WTC11 (cell line): ENCODE measurements around the gene CACTIN. TPM values are rescaled to one million over a fixed set of nuclear protein-coding genes. Genes with fewer than 3 reads are reported as not detected.
A peak's percentile ranks its signal among the peaks of the same experiment; 100 is the strongest.

Experiments used
- ATAC-seq: fragments of 200-7000 bp; cut with Tn5 transposase; 2 replicates; pipeline ENCODE4 v1.10.0; 2021; ENCODE audit warnings: mild to moderate bottlenecking, moderate library complexity
- CTCF ChIA-PET: fragments of 300-600 bp; sonication (Branson Sonifier 250); formaldehyde crosslinking; loops from one replicate; lab custom pipeline; 2021; ENCODE audit warnings: antibody characterized with exemption; lab: Charles Lee
- POLR2A ChIA-PET: fragments of 350-600 bp; sonication (Branson Sonifier 250); formaldehyde crosslinking; loops from one replicate; lab custom pipeline; 2021; ENCODE audit warnings: antibody characterized with exemption; lab: Charles Lee
- DNase-seq: peaks from one replicate; pipeline ENCODE4 v3.0.0; 2021; ENCODE audit warnings: low spot score
- H3K27ac Mint-ChIP-seq: 2 replicates; pipeline ENCODE4 v1.8.0; 2021; ENCODE audit warnings: mixed read lengths
- H3K27me3 Mint-ChIP-seq: 2 replicates; pipeline ENCODE4 v1.8.0; 2021; ENCODE audit warnings: low read depth, mild to moderate bottlenecking, moderate library complexity, mixed read lengths
- H3K36me3 Mint-ChIP-seq: 2 replicates; pipeline ENCODE4 v1.8.0; 2021; ENCODE audit warnings: mixed read lengths
- H3K4me1 Mint-ChIP-seq: 2 replicates; pipeline ENCODE4 v1.8.0; 2022; ENCODE audit warnings: mixed read lengths
- H3K4me3 Mint-ChIP-seq: 2 replicates; pipeline ENCODE4 v1.8.0; 2021; ENCODE audit warnings: mild to moderate bottlenecking, moderate library complexity, mixed read lengths
- H3K9me3 Mint-ChIP-seq: 2 replicates; pipeline ENCODE4 v1.8.0; 2021; ENCODE audit warnings: mixed read lengths
- CREB1 ChIP-seq: sonication (generic); formaldehyde crosslinking; IDR thresholded peaks from 2 replicates; pipeline ENCODE4 v1.8.0; 2023; ENCODE audit warnings: mild to moderate bottlenecking, missing genetic modification reagents
- CREM ChIP-seq: sonication (generic); formaldehyde crosslinking; IDR thresholded peaks from 2 replicates; pipeline ENCODE4 v1.8.1; 2022; ENCODE audit warnings: mild to moderate bottlenecking, missing genetic modification reagents, moderate library complexity
- ETV6 ChIP-seq: sonication (generic); formaldehyde crosslinking; IDR thresholded peaks from 2 replicates; pipeline ENCODE4 v1.8.1; 2022; ENCODE audit warnings: mild to moderate bottlenecking, missing genetic modification reagents
- FOXK1 ChIP-seq: sonication (generic); formaldehyde crosslinking; IDR thresholded peaks from 2 replicates; pipeline ENCODE4 v1.8.0; 2022; ENCODE audit warnings: mild to moderate bottlenecking, moderate library complexity, missing genetic modification reagents
- GRHL2 ChIP-seq: fragments of 250-450 bp; sonication (Bioruptor Pico); IDR thresholded peaks from 2 replicates; pipeline ENCODE4 v1.8.0; 2022; ENCODE audit warnings: mild to moderate bottlenecking, moderate library complexity; ENCODE audit not compliant: insufficient replicate concordance, severe bottlenecking
- NR2C2 ChIP-seq: sonication (generic); formaldehyde crosslinking; IDR thresholded peaks from 2 replicates; pipeline ENCODE4 v1.8.0; 2022; ENCODE audit warnings: mild to moderate bottlenecking, missing genetic modification reagents
- PRRX2 ChIP-seq: fragments of 250-450 bp; sonication (Bioruptor Pico); IDR thresholded peaks from 2 replicates; pipeline ENCODE4 v1.8.0; 2021; ENCODE audit warnings: mild to moderate bottlenecking
- TEAD1 ChIP-seq: sonication (generic); formaldehyde crosslinking; IDR thresholded peaks from 2 replicates; pipeline ENCODE4 v1.8.0; 2022; ENCODE audit warnings: mild to moderate bottlenecking, missing genetic modification reagents
- ZNF138 ChIP-seq: sonication (generic); formaldehyde crosslinking; conservative IDR thresholded peaks from 2 replicates; pipeline ENCODE4 v1.8.1; 2022; ENCODE audit warnings: mild to moderate bottlenecking, moderate library complexity, missing genetic modification reagents
- total RNA-seq: library from RNA; stranded (reverse); gene quantifications from 3 replicates; pipeline ENCODE4 v1.2.3, GENCODE V29; 2021
- TF ChIP-seq, protein P1 (sequence below): fragments of 250-450 bp; sonication (Bioruptor Pico); IDR thresholded peaks from 2 replicates; pipeline ENCODE4 v1.9.0; 2021; ENCODE audit warnings: moderate library complexity, mild to moderate bottlenecking, inconsistent platforms, borderline replicate concordance
- TF ChIP-seq, protein P2 (sequence below): sonication (generic); formaldehyde crosslinking; conservative IDR thresholded peaks from 2 replicates; pipeline ENCODE4 v1.8.1; 2023; ENCODE audit warnings: mild to moderate bottlenecking, low read depth, missing genetic modification reagents, moderate library complexity
- TF ChIP-seq, protein P3 (sequence below): sonication (generic); formaldehyde crosslinking; IDR thresholded peaks from 2 replicates; pipeline ENCODE4 v1.8.1; 2022; ENCODE audit warnings: low read depth, missing genetic modification reagents, borderline replicate concordance
- TF ChIP-seq, protein P4 (sequence below): sonication (generic); formaldehyde crosslinking; IDR thresholded peaks from 2 replicates; pipeline ENCODE4 v1.8.1; 2023; ENCODE audit warnings: mild to moderate bottlenecking, missing genetic modification reagents
- TF ChIP-seq, protein P5 (sequence below): fragments of 250-450 bp; sonication (Bioruptor Pico); IDR thresholded peaks from 2 replicates; pipeline ENCODE4 v2.1.2; 2022; ENCODE audit warnings: mild to moderate bottlenecking, moderate library complexity
- TF ChIP-seq, protein P6 (sequence below): sonication (generic); formaldehyde crosslinking; IDR thresholded peaks from 2 replicates; pipeline ENCODE4 v1.8.1; 2023; ENCODE audit warnings: mild to moderate bottlenecking, missing genetic modification reagents, moderate library complexity
- TF ChIP-seq, protein P7 (sequence below): sonication (generic); formaldehyde crosslinking; IDR thresholded peaks from 2 replicates; pipeline ENCODE4 v1.8.1; 2023; ENCODE audit warnings: mild to moderate bottlenecking, missing genetic modification reagents, borderline replicate concordance
- TF ChIP-seq, protein P8 (sequence below): sonication (generic); formaldehyde crosslinking; IDR thresholded peaks from 2 replicates; pipeline ENCODE4 v1.8.0; 2023; ENCODE audit warnings: mild to moderate bottlenecking, missing genetic modification reagents

CACTIN gene
- total RNA-seq, 1 experiment from 2014 or later = 42.2 TPM

DNA sequence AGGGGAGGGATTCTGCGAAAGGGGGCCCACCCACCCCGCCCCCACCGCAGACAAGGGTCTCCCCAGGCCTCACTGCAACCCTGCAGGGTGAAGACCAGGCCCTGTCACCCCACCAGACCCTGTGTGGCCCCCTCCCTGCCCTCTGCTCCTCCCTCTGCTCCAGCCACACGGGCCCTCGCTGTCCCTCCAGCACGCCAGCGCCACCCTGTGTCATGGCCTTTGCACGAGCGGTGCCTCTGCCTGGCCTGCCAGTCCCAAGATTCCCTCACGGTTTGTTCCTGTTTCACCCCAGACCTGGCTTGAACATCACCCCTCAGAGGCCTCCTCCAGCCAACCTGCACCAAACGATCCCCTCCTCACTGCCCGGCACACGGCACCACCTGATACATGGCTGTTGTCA, 46.4 kb upstream of the CACTIN start:
- ATAC-seq (peak; percentile 42; the same call in 1 of the 2 replicates), DNase-seq (peak; percentile 45)
- peaks cover 5% of the 10 kb centered on the region; the same call in 1 of the 2 replicates for H3K4me1 Mint-ChIP-seq
- H3K9me3 Mint-ChIP-seq = no peaks in the 10 kb centered on the region
- H3K4me3 Mint-ChIP-seq = no peak overlapping the region
- H3K36me3 Mint-ChIP-seq = no peaks in the 10 kb centered on the region
- H3K27me3 Mint-ChIP-seq = no peaks in the 10 kb centered on the region
- CTCF ChIA-PET = interaction anchor here (0.6 to 2.8 kb wide), 5 partner anchors 19 to 680 kb away, joined by 3 to 14 read pairs (median 4); partner anchors contain the start of gene PIP5K1C
- H3K27ac Mint-ChIP-seq = peak overlapping the region; percentile 65; the same call in 1 of the 2 replicates
- POLR2A ChIA-PET = no interaction called here
- no peak for TF ChIP-seq ETV6 (CRISPR knock-in tag)
- TF ChIP-seq, protein P1, sequence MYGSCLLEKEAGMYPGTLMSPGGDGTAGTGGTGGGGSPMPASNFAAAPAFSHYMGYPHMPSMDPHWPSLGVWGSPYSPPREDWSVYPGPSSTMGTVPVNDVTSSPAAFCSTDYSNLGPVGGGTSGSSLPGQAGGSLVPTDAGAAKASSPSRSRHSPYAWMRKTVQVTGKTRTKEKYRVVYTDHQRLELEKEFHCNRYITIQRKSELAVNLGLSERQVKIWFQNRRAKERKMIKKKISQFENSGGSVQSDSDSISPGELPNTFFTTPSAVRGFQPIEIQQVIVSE (CRISPR knock-in tag) = no peak
- no peak for TF ChIP-seq ZNF138
- TF ChIP-seq, protein P2, sequence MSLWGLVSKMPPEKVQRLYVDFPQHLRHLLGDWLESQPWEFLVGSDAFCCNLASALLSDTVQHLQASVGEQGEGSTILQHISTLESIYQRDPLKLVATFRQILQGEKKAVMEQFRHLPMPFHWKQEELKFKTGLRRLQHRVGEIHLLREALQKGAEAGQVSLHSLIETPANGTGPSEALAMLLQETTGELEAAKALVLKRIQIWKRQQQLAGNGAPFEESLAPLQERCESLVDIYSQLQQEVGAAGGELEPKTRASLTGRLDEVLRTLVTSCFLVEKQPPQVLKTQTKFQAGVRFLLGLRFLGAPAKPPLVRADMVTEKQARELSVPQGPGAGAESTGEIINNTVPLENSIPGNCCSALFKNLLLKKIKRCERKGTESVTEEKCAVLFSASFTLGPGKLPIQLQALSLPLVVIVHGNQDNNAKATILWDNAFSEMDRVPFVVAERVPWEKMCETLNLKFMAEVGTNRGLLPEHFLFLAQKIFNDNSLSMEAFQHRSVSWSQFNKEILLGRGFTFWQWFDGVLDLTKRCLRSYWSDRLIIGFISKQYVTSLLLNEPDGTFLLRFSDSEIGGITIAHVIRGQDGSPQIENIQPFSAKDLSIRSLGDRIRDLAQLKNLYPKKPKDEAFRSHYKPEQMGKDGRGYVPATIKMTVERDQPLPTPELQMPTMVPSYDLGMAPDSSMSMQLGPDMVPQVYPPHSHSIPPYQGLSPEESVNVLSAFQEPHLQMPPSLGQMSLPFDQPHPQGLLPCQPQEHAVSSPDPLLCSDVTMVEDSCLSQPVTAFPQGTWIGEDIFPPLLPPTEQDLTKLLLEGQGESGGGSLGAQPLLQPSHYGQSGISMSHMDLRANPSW (CRISPR knock-in tag) = no peak
- TF ChIP-seq GRHL2 (CRISPR knock-in tag) = no peak
- TF ChIP-seq, protein P3, sequence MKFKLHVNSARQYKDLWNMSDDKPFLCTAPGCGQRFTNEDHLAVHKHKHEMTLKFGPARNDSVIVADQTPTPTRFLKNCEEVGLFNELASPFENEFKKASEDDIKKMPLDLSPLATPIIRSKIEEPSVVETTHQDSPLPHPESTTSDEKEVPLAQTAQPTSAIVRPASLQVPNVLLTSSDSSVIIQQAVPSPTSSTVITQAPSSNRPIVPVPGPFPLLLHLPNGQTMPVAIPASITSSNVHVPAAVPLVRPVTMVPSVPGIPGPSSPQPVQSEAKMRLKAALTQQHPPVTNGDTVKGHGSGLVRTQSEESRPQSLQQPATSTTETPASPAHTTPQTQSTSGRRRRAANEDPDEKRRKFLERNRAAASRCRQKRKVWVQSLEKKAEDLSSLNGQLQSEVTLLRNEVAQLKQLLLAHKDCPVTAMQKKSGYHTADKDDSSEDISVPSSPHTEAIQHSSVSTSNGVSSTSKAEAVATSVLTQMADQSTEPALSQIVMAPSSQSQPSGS (CRISPR knock-in tag) = no peak
- TF ChIP-seq, protein P4, sequence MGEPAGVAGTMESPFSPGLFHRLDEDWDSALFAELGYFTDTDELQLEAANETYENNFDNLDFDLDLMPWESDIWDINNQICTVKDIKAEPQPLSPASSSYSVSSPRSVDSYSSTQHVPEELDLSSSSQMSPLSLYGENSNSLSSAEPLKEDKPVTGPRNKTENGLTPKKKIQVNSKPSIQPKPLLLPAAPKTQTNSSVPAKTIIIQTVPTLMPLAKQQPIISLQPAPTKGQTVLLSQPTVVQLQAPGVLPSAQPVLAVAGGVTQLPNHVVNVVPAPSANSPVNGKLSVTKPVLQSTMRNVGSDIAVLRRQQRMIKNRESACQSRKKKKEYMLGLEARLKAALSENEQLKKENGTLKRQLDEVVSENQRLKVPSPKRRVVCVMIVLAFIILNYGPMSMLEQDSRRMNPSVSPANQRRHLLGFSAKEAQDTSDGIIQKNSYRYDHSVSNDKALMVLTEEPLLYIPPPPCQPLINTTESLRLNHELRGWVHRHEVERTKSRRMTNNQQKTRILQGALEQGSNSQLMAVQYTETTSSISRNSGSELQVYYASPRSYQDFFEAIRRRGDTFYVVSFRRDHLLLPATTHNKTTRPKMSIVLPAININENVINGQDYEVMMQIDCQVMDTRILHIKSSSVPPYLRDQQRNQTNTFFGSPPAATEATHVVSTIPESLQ (CRISPR knock-in tag) = no peak
- no peak for TF ChIP-seq FOXK1 (CRISPR knock-in tag)
- TF ChIP-seq, protein P5, sequence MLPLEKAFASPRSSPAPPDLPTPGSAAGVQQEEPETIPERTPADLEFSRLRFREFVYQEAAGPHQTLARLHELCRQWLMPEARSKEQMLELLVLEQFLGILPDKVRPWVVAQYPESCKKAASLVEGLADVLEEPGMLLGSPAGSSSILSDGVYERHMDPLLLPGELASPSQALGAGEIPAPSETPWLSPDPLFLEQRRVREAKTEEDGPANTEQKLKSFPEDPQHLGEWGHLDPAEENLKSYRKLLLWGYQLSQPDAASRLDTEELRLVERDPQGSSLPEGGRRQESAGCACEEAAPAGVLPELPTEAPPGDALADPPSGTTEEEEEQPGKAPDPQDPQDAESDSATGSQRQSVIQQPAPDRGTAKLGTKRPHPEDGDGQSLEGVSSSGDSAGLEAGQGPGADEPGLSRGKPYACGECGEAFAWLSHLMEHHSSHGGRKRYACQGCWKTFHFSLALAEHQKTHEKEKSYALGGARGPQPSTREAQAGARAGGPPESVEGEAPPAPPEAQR (CRISPR knock-in tag) = no peak
- TF ChIP-seq CREM (CRISPR knock-in tag) = no peak
- TF ChIP-seq CREB1 (CRISPR knock-in tag) = no peak
- TF ChIP-seq PRRX2 (CRISPR knock-in tag) = no peak
- TF ChIP-seq, protein P6, sequence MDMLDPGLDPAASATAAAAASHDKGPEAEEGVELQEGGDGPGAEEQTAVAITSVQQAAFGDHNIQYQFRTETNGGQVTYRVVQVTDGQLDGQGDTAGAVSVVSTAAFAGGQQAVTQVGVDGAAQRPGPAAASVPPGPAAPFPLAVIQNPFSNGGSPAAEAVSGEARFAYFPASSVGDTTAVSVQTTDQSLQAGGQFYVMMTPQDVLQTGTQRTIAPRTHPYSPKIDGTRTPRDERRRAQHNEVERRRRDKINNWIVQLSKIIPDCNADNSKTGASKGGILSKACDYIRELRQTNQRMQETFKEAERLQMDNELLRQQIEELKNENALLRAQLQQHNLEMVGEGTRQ (CRISPR knock-in tag) = no peak
- TF ChIP-seq, protein P7, sequence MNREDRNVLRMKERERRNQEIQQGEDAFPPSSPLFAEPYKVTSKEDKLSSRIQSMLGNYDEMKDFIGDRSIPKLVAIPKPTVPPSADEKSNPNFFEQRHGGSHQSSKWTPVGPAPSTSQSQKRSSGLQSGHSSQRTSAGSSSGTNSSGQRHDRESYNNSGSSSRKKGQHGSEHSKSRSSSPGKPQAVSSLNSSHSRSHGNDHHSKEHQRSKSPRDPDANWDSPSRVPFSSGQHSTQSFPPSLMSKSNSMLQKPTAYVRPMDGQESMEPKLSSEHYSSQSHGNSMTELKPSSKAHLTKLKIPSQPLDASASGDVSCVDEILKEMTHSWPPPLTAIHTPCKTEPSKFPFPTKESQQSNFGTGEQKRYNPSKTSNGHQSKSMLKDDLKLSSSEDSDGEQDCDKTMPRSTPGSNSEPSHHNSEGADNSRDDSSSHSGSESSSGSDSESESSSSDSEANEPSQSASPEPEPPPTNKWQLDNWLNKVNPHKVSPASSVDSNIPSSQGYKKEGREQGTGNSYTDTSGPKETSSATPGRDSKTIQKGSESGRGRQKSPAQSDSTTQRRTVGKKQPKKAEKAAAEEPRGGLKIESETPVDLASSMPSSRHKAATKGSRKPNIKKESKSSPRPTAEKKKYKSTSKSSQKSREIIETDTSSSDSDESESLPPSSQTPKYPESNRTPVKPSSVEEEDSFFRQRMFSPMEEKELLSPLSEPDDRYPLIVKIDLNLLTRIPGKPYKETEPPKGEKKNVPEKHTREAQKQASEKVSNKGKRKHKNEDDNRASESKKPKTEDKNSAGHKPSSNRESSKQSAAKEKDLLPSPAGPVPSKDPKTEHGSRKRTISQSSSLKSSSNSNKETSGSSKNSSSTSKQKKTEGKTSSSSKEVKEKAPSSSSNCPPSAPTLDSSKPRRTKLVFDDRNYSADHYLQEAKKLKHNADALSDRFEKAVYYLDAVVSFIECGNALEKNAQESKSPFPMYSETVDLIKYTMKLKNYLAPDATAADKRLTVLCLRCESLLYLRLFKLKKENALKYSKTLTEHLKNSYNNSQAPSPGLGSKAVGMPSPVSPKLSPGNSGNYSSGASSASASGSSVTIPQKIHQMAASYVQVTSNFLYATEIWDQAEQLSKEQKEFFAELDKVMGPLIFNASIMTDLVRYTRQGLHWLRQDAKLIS (CRISPR knock-in tag) = no peak
- no peak for TF ChIP-seq NR2C2 (CRISPR knock-in tag)
- TF ChIP-seq TEAD1 (CRISPR knock-in tag) = no peak
- TF ChIP-seq, protein P8, sequence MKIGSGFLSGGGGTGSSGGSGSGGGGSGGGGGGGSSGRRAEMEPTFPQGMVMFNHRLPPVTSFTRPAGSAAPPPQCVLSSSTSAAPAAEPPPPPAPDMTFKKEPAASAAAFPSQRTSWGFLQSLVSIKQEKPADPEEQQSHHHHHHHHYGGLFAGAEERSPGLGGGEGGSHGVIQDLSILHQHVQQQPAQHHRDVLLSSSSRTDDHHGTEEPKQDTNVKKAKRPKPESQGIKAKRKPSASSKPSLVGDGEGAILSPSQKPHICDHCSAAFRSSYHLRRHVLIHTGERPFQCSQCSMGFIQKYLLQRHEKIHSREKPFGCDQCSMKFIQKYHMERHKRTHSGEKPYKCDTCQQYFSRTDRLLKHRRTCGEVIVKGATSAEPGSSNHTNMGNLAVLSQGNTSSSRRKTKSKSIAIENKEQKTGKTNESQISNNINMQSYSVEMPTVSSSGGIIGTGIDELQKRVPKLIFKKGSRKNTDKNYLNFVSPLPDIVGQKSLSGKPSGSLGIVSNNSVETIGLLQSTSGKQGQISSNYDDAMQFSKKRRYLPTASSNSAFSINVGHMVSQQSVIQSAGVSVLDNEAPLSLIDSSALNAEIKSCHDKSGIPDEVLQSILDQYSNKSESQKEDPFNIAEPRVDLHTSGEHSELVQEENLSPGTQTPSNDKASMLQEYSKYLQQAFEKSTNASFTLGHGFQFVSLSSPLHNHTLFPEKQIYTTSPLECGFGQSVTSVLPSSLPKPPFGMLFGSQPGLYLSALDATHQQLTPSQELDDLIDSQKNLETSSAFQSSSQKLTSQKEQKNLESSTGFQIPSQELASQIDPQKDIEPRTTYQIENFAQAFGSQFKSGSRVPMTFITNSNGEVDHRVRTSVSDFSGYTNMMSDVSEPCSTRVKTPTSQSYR (CRISPR knock-in tag) = no peak
